HG02973 (cell line): ENCODE data around the gene DNAJB12.
"Not testable (repeated sequence)": the region's sequence is repeated elsewhere in the genome, so short reads cannot be mapped to it uniquely, and the experiment has no call there.

Experiments used
- ATAC-seq: cut with Tn5 transposase; IDR thresholded peaks from one replicate; pipeline ENCODE4 v1.9.1; 2021; ENCODE audit warnings: moderate library complexity; ENCODE audit not compliant: unreplicated experiment

DNAJB12 gene

DNA sequence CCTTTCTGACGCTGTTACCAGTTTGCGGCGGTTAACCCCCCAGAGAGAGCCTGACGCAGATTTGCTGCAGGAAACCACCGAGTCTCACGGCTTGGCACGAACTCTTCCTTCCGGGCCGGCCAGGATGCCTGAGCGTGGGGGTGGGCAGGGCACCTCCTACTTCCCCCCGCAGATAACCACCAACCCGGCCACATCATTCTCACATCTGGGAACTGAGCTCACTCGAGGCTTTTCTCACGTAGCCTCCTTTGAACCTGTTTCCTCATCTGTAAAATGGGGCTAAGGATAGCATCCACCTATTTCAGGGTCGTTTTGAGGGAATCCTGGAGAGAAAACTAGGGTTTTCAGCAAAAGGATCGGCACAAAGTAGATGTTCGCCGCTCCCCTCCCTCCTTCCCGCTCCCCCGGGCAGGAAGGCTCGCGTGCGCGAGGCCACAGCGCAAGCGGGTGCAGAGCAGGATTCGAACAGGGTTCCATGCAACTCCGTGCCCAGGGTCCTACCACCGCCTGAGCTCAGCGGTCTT lies 57.4 kb downstream of the DNAJB12 start:
- ATAC-seq = peak; percentile 48

DNA sequence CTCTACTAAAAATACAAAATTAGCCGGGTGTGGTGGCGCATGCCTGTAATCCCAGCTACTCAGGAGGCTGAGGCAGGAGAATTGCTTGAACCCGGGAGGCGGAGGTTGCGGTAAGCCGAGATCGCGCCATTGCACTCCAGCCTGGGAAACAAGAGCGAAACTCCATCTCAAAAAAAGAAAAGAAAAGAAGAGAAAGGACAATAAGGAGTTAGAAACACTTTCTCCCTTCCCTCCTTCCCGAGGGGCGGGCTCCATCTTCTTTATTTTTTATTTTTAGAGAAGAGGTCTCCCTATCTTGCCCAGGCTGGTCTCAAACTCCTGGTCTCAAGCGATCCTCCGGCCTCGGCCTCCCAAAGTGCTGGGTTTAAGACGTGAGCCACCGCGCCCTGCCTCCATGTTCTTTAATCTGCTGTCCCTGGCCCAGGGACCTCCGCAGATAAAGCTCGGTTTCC lies 57.9 kb downstream of the DNAJB12 start:
- not testable (repeated sequence) for ATAC-seq

GRCh38 chr10:72295330-72295910 lies 59.3 kb downstream of the DNAJB12 start:
- no peak for ATAC-seq

DNA sequence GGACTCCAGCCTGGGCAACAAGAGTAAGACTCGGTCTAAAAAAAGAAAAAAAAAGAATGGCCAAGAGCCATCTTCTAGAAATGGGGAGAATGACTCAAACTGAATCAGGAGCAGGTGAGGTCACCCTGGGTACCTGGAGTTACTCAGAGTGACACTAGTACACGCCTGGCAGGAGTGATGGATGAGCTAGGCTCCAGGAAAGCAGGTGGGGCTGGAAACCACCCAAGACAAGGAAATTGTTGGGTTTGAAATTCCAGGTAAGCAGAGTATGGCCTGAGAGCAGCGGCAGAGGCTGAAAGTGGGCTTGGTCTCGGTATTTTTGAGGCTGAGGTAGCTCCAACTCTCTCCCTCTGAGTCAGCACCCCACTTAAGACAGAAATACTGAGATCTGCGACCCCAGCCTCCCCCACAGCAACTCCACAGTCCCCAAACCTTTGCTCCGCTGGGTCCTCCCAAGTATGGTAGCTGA lies 62.5 kb downstream of the DNAJB12 start:
- ATAC-seq = no peak

- ATAC-seq = no peak
Observed at GRCh38 chr10:72291019-72291532, 63.6 kb downstream of the DNAJB12 start.

- ATAC-seq = no peak
Observed at GRCh38 chr10:72285972-72286521, 68.7 kb downstream of the DNAJB12 start.

- ATAC-seq = no peak
Observed at GRCh38 chr10:72283131-72283530, 71.6 kb downstream of the DNAJB12 start.
